VCaP (cell line): ENCODE data around the gene AGO3.

Experiments
- H3K27ac ChIP-seq: fragments of 450-650 bp; 2 replicates; pipeline ENCODE4 v1.5.1; 2017
- CTCF ChIP-seq: fragments of 450-650 bp; conservative IDR thresholded peaks from 2 replicates; pipeline ENCODE4 v1.5.1; 2017; ENCODE audit warnings: mild to moderate bottlenecking, moderate library complexity

The AGO3 gene

GRCh38 chr1:36070349-36070748 lies 139.4 kb downstream of the AGO3 start:
- no peak overlapping the region for H3K27ac ChIP-seq
- TF ChIP-seq CTCF, result no peak

GRCh38 chr1:36076979-36077573 lies 146.2 kb downstream of the AGO3 start:
- no peak for TF ChIP-seq CTCF
- no peak overlapping the region for H3K27ac ChIP-seq

GRCh38 chr1:36080236-36080635 lies 149.3 kb downstream of the AGO3 start:
- TF ChIP-seq CTCF, result no peak
- no peak overlapping the region for H3K27ac ChIP-seq

GRCh38 chr1:36080801-36081200 lies 149.9 kb downstream of the AGO3 start:
- TF ChIP-seq CTCF, result no peak
- H3K27ac ChIP-seq, result no peak overlapping the region

- no peak for TF ChIP-seq CTCF
- H3K27ac ChIP-seq, result no peak overlapping the region
Measured at GRCh38 chr1:36081926-36082485, 151.1 kb downstream of the AGO3 start.

- TF ChIP-seq CTCF, result no peak
- H3K27ac ChIP-seq, result no peak overlapping the region
Measured at GRCh38 chr1:36083219-36083618, 152.3 kb downstream of the AGO3 start.

GRCh38 chr1:36083635-36084496 lies 153.0 kb downstream of the AGO3 start, which contains the start of gene TEKT2:
TEKT2 (plus strand) TSS chr1:36084094; CDS start chr1:36084922, 828 bp downstream.
- TF ChIP-seq CTCF, result no peak
- peak within 1 kb of the TSS; percentile 22; the same call in 1 of the 2 replicates for H3K27ac ChIP-seq
